ENCODE results near the gene PSMC1. TPM values are rescaled to one million over a fixed set of nuclear protein-coding genes. Genes with fewer than 3 reads are reported as not detected.

The PSMC1 gene
- total and polyA plus RNA-seq, 8 donors = 24.4 to 71.4 (median 37.2) TPM

DNA sequence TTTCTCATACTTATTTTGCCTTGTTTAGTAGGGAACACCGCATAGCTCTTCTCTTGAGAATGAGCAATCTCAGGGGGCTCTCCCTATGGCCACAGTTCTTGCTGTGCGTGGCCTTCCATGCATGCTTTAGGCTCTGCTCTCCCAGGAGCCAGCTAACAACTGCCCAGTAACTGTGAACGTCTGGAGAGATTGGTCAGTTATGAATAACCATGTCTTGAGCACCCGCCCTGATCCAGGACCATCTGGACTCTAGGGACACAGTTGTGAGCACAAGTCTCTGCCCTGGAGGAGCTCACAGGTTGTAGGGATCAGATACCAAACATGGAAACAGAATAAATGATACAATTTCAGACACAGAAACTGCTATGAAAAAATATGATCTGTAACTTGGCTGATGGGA, 12.1 kb downstream of the PSMC1 start:
- ATAC-seq = no peak

DNA sequence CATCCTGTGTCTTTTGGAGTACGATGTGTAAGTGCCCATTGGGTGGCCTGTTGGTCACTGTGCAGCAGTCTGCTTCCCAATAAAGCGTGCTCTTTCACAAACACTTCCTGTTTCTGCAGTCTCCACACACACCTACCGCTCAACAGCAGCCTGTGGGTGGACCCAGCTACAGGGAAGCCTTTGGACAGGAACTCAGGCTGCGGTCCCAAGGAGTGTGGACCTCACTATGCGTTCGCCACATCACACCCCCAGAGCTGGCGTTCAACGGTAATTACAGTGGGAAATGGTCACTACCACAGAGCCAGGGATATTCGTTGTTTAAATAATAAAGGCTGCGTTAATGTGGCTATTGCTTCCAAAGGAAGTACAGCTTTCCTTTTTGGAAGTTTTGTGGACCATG, 16.2 kb downstream of the PSMC1 start:
- ATAC-seq (peak in 1 of 4 donors; percentile 38), FAIRE-seq (no peak), DNase-seq (no peak)
- Histone ChIP-seq H3K27me3 (no peaks in the 10 kb centered on the region), H3K36me3 (peaks cover 0 to 40% (median 27%) of the 10 kb centered on the region in 3 donors), H3K4me1 (no peaks in the 10 kb centered on the region), H3K9me3 (no peaks in the 10 kb centered on the region), H3K27ac (no peak overlapping the region), H3K4me3 (no peak overlapping the region)
- intact Hi-C loops (cut with DNase I) = no loop called here
- TF ChIP-seq, protein P1, sequence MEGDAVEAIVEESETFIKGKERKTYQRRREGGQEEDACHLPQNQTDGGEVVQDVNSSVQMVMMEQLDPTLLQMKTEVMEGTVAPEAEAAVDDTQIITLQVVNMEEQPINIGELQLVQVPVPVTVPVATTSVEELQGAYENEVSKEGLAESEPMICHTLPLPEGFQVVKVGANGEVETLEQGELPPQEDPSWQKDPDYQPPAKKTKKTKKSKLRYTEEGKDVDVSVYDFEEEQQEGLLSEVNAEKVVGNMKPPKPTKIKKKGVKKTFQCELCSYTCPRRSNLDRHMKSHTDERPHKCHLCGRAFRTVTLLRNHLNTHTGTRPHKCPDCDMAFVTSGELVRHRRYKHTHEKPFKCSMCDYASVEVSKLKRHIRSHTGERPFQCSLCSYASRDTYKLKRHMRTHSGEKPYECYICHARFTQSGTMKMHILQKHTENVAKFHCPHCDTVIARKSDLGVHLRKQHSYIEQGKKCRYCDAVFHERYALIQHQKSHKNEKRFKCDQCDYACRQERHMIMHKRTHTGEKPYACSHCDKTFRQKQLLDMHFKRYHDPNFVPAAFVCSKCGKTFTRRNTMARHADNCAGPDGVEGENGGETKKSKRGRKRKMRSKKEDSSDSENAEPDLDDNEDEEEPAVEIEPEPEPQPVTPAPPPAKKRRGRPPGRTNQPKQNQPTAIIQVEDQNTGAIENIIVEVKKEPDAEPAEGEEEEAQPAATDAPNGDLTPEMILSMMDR (IDR thresholded peaks at IDR 0.05) = no peak
- WGBS, 2 donors = 87 to 96% methylated on average over 9 to 10 of the region's 10 CpGs

More for the DNA sequence above, 12.1 kb downstream of the PSMC1 start:
- FAIRE-seq (no peak), DNase-seq (no peak)
- WGBS, 2 donors = 88 to 96% methylated on average over 4 of the region's 4 CpGs
- Histone ChIP-seq H3K27me3 (no peaks in the 10 kb centered on the region), H3K27ac (no peak overlapping the region), H3K4me3 (no peak overlapping the region), H3K4me1 (no peaks in the 10 kb centered on the region), H3K9me3 (no peaks in the 10 kb centered on the region), H3K36me3 (peaks cover 0 to 68% (median 41%) of the 10 kb centered on the region in 3 donors)
- TF ChIP-seq, protein P1 (IDR thresholded peaks at IDR 0.05) = no peak
- intact Hi-C loops (cut with DNase I) = no loop called here

DNA sequence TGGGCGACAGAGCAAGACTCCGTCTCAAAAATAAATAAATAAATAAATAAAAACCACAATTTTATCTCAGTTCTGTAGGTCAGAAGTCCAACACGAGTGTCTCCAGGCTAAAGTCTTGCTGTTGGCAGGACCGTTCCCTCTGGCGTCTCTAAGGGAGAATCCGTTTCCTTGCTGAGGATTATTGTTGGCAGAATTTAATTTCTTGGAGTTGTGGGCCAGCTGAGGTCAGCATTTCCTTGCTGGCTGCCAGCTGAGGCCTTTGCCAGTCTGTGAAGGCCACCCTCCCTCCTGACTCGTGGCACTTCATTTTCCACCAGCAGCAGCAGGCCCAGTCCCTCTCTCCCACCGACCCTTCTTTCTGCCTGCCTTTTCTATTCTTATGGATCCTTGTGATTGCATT, 17.2 kb downstream of the PSMC1 start:
- 67 to 75% methylated on average over 8 of the region's 8 CpGs for WGBS, 2 donors
- no peak for FAIRE-seq
- no peak overlapping the region for H3K4me3 ChIP-seq
- DNase-seq = no peak
- no peaks in the 10 kb centered on the region for H3K9me3 ChIP-seq
- intact Hi-C loops (cut with DNase I) = no loop called here
- ATAC-seq = peak in 3 of 4 donors; percentile 24 to 46 (median 24)
- TF ChIP-seq, protein P1 (IDR thresholded peaks at IDR 0.05) = no peak
- H3K27me3 ChIP-seq = no peaks in the 10 kb centered on the region
- no peak overlapping the region for H3K27ac ChIP-seq
- H3K4me1 ChIP-seq = no peaks in the 10 kb centered on the region
- peaks cover 0 to 41% (median 27%) of the 10 kb centered on the region in 3 donors for H3K36me3 ChIP-seq

DNA sequence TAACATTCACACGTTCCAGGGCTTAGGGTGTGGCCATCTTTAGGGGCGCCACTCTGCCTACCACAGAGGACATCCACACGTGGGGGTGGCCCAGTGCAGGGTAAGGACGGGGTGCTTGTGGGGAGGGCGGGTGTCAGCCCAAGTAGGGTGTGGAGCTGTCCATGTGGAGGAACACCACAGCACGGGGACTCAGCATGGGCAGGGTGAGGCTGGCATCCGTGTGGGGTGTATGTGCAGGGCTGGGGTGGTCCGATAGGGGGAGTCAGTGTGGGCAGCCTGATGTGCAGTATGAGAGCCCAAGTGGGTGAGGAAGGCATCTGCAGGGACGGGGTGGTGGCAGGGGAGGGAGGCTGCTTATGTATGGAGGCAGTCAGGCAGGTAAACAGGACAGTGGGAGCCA, 17.7 kb downstream of the PSMC1 start:
- no peaks in the 10 kb centered on the region for H3K4me1 ChIP-seq
- TF ChIP-seq, protein P1 (IDR thresholded peaks at IDR 0.05) = no peak
- no peak overlapping the region for H3K4me3 ChIP-seq
- H3K36me3 ChIP-seq = peaks cover 0 to 39% (median 27%) of the 10 kb centered on the region in 3 donors
- intact Hi-C loops (cut with DNase I) = no loop called here
- H3K27ac ChIP-seq = no peak overlapping the region
- H3K9me3 ChIP-seq = no peaks in the 10 kb centered on the region
- DNase-seq = peak in 1 of 6 donors; percentile 56
- 77 to 78% methylated on average over 9 of the region's 9 CpGs for WGBS, 2 donors
- no peaks in the 10 kb centered on the region for H3K27me3 ChIP-seq
- no peak for FAIRE-seq
- ATAC-seq = peak in 2 of 4 donors; percentile 32 to 38

DNA sequence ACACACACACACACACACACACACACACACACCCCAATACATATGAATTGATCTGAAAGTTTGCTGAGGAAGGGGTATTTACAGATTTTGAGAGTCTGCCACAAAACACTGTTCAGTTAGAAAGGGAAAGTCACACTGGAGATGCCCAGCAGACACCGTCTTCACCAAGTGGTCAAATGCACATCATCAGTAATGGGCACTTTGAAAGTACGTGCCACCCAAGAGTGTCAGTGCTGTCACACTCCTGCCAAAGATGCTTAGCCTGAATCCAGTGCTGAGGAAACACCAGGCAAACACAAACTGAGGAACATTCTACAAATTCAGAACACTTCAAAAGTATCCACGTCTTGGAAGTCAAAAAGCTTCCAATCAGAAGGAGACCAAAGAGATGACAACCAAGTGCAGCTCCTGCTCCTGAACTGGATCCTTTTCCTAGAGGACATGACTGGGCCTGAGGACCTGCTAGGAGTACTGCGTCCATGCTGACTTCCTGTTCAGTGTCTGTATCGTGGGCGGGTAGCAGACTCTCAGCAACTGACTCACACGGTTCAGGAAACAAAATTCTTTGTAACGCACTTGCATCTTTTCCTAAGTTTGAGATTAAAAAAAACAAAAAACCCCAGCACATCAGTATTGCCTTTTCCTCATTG, 18.6 kb downstream of the PSMC1 start:
- ATAC-seq (peak in 2 of 4 donors; percentile 30 to 55), DNase-seq (no peak), FAIRE-seq (no peak)
- Histone ChIP-seq H3K4me1 (no peaks in the 10 kb centered on the region), H3K36me3 (peaks cover 0 to 30% (median 27%) of the 10 kb centered on the region in 3 donors), H3K27me3 (no peaks in the 10 kb centered on the region), H3K9me3 (no peaks in the 10 kb centered on the region), H3K27ac (peak overlapping the region in 2 of 4 donors; percentile 15 to 23), H3K4me3 (no peak overlapping the region)
- TF ChIP-seq, protein P1 (IDR thresholded peaks at IDR 0.05) = no peak
- WGBS, 2 donors = 78 to 83% methylated on average over 8 of the region's 8 CpGs
- intact Hi-C loops (cut with DNase I) = no loop called here
